ENCODE data around the gene FRAS1.

The FRAS1 gene

GRCh38 chr4:78312989-78313753, 256.0 kb downstream of the FRAS1 start:
- TF ChIP-seq GATA3 (IDR thresholded peaks at IDR 0.05; ENCODE audit: low read depth, low read length) (no peak), GATA2 (IDR thresholded peaks at IDR 0.05; ENCODE audit: low read depth, low read length) (no peak)

- TF ChIP-seq GATA3 (IDR thresholded peaks at IDR 0.05; ENCODE audit: low read depth, low read length), result no peak
- no peak for TF ChIP-seq GATA2 (IDR thresholded peaks at IDR 0.05; ENCODE audit: low read depth, low read length)
Observed at GRCh38 chr4:78313754-78314120, 256.6 kb downstream of the FRAS1 start.

- TF ChIP-seq GATA3 (IDR thresholded peaks at IDR 0.05; ENCODE audit: low read depth, low read length), result no peak
- no peak for TF ChIP-seq GATA2 (IDR thresholded peaks at IDR 0.05; ENCODE audit: low read depth, low read length)
Observed at GRCh38 chr4:78318126-78318525, 261.0 kb downstream of the FRAS1 start.

GRCh38 chr4:78320349-78320935, 263.3 kb downstream of the FRAS1 start:
- TF ChIP-seq GATA2 (IDR thresholded peaks at IDR 0.05; ENCODE audit: low read depth, low read length), result no peak
- no peak for TF ChIP-seq GATA3 (IDR thresholded peaks at IDR 0.05; ENCODE audit: low read depth, low read length)

- TF ChIP-seq GATA3 (IDR thresholded peaks at IDR 0.05; ENCODE audit: low read depth, low read length) (no peak), GATA2 (IDR thresholded peaks at IDR 0.05; ENCODE audit: low read depth, low read length) (no peak)
Observed at GRCh38 chr4:78322032-78322431, 264.9 kb downstream of the FRAS1 start.

GRCh38 chr4:78323439-78323838, 266.3 kb downstream of the FRAS1 start:
- no peak for TF ChIP-seq GATA3 (IDR thresholded peaks at IDR 0.05; ENCODE audit: low read depth, low read length)
- no peak for TF ChIP-seq GATA2 (IDR thresholded peaks at IDR 0.05; ENCODE audit: low read depth, low read length)

- TF ChIP-seq GATA2 (IDR thresholded peaks at IDR 0.05; ENCODE audit: low read depth, low read length) (no peak), GATA3 (IDR thresholded peaks at IDR 0.05; ENCODE audit: low read depth, low read length) (no peak)
Observed at GRCh38 chr4:78324625-78325024, 267.5 kb downstream of the FRAS1 start.

GRCh38 chr4:78325271-78326157, 268.4 kb downstream of the FRAS1 start:
- TF ChIP-seq GATA3 (IDR thresholded peaks at IDR 0.05; ENCODE audit: low read depth, low read length) (no peak), GATA2 (IDR thresholded peaks at IDR 0.05; ENCODE audit: low read depth, low read length) (no peak)

- TF ChIP-seq GATA2 (IDR thresholded peaks at IDR 0.05; ENCODE audit: low read depth, low read length) (no peak), GATA3 (IDR thresholded peaks at IDR 0.05; ENCODE audit: low read depth, low read length) (no peak)
Observed at GRCh38 chr4:78331186-78331585, 274.1 kb downstream of the FRAS1 start.

- TF ChIP-seq GATA2 (IDR thresholded peaks at IDR 0.05; ENCODE audit: low read depth, low read length), result no peak
- no peak for TF ChIP-seq GATA3 (IDR thresholded peaks at IDR 0.05; ENCODE audit: low read depth, low read length)
Observed at GRCh38 chr4:78331965-78332364, 274.8 kb downstream of the FRAS1 start.

GRCh38 chr4:78332976-78333375, 275.9 kb downstream of the FRAS1 start:
- no peak for TF ChIP-seq GATA2 (IDR thresholded peaks at IDR 0.05; ENCODE audit: low read depth, low read length)
- no peak for TF ChIP-seq GATA3 (IDR thresholded peaks at IDR 0.05; ENCODE audit: low read depth, low read length)

- TF ChIP-seq GATA3 (IDR thresholded peaks at IDR 0.05; ENCODE audit: low read depth, low read length), result no peak
- no peak for TF ChIP-seq GATA2 (IDR thresholded peaks at IDR 0.05; ENCODE audit: low read depth, low read length)
Observed at GRCh38 chr4:78336093-78336943, 279.2 kb downstream of the FRAS1 start.

- TF ChIP-seq GATA2 (IDR thresholded peaks at IDR 0.05; ENCODE audit: low read depth, low read length), result no peak
- TF ChIP-seq GATA3 (IDR thresholded peaks at IDR 0.05; ENCODE audit: low read depth, low read length), result no peak
Observed at GRCh38 chr4:78337244-78338020, 280.3 kb downstream of the FRAS1 start.
